Stimulated activated naive CD4-positive, alpha-beta T cell treated with Interleukin-2 at 50 U/mL for 16 hours (primary cell): ENCODE results near the gene ATP6V1C2.

ENCODE experiments used
- DNase-seq: peaks from one replicate; lab custom pipeline; 2025; lab: John Stamatoyannopoulos, UW

Gene ATP6V1C2, protein sequence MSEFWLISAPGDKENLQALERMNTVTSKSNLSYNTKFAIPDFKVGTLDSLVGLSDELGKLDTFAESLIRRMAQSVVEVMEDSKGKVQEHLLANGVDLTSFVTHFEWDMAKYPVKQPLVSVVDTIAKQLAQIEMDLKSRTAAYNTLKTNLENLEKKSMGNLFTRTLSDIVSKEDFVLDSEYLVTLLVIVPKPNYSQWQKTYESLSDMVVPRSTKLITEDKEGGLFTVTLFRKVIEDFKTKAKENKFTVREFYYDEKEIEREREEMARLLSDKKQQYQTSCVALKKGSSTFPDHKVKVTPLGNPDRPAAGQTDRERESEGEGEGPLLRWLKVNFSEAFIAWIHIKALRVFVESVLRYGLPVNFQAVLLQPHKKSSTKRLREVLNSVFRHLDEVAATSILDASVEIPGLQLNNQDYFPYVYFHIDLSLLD

DNA sequence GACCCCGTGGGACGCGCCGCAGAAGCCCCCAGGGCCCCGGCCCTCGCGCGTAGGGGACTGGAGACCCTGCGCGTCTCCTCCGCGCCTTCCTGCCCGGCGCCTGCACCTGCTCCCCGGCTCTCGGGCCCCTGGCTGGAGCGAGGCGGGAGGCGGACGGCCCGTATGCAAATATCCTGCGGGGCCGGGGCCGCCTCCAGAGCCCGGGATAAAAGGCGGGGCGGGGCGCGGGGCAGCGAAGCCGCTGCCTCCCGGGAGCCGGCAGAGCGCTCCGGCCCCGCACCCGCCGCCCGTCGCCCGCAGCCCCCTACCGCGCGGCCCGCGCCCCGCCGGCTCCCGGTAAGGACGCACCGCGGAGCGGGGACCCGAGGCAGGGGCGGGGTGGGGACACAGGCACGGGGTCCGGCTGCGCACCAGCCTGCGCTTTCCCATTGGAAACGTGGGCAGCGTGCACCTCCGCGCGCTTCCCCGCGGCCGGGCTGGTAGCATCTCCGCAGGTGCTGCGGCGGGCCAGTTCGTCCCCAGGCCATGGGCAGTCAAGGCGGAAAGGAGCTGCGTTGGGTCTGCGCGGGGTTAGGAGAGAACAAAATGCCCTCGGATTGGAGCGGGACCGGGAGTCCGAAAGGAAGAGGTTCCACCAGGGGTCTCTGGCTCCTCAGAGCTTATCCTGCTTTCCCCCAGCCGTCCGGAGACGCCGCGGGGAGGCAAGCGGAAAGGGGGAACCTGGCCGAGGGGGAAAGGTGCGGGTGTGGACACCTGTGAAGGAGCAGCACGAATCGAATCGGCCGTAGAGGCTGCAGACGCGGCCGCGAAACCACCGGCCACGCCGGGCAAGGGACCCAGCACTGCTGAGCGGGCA is at the start of gene ATP6V1C2:
Gene ATP6V1C2, plus strand, starts transcription at position 235 of the 856 bp plus-strand sequence. CDS start 1,220 bp downstream, outside the sequence.
- no peak for DNase-seq

DNA sequence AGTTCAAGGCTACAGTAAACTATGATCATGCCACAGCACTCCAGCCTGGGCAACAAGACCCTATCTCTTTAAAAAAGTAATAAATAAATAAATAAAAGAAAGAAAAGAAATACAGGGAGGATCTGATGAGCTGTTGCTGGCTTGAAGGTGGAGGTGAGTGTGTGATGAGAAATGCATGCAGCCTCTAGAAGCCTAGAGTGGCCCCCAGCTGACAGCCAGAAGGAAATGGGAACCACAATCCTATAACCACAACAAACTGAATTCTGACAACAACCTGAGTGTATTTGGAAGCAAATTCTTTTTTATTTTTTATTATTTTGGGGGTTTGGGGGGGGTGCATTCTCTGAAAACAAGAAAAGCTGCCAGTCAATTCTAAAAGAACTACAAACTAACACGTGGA is 46.3 kb upstream of the ATP6V1C2 start:
- no peak for DNase-seq

- no peak for DNase-seq
Observed at GRCh38 chr2:10678225-10678624, 43.2 kb upstream of the ATP6V1C2 start.

DNA sequence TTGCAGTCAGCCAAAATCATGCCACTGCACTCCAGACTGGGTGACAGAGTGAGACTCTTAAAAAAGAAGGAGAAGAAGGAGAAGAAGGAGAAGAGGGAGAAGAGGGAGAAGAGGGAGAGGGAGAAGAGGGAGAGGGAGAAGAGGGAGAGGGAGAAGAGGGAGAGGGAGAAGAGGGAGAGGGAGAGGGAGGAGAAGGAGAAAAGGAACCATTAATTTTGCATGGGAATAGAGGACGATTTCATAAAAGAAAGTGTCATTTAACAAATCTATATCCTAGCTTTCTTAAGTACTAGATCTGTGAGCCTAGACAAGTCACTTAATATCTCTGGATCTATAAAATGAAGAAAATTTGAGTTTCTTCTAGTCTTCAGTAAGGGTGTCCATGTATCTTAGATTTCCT is 41.2 kb upstream of the ATP6V1C2 start:
- DNase-seq, result no peak

GRCh38 chr2:10680957-10681356 is 40.5 kb upstream of the ATP6V1C2 start:
- DNase-seq, result no peak

- no peak for DNase-seq
Observed at GRCh38 chr2:10686176-10686730, 35.2 kb upstream of the ATP6V1C2 start.

- DNase-seq, result no peak
Observed at GRCh38 chr2:10688921-10689807, 32.3 kb upstream of the ATP6V1C2 start.

GRCh38 chr2:10691521-10691920 is 29.9 kb upstream of the ATP6V1C2 start:
- DNase-seq, result no peak

GRCh38 chr2:10700078-10700803 is 21.2 kb upstream of the ATP6V1C2 start:
- DNase-seq, result no peak

DNA sequence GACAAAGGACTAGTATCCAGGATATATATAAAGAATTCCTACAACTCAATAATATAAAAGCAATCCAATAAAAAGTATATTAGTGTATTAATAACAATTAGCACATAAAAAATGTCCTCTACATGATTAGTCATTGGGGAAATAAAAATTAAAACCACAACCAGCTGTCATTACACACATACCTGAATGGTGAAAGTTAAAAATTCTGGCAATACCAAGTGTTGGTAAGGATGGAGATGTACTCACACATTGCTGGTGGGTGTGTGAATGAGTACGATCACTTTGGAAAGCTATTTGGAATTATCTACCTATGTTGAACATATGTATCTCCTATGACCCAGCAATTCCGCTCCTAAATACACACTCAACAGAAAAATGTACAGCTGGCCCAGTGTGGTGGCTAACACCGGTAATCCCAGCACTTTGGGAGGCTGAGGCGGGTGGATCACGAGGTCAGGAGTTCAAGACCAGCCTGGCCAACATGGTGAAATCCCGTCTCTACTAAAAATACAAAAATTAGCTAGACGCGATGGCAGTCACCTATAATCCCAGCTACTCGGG is 17.3 kb upstream of the ATP6V1C2 start:
- DNase-seq, result no peak

DNA sequence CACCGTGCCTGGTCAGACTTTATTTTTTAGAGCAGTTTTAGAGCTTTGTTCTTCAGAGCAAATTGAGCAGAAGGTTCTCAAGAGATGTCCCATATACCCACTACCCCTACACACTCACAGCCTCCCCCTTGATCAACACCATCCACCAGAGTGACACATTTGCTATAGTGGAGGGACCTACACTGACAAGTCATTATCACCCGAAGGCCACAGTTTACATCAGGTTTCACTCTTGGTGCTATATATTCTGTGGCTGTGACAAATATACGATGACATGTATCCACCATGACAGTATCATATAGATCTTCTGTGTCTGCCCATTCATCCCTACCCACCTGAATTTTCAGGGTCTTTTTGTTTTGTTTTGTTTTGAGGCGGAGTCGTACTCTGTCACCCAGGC is 15.4 kb upstream of the ATP6V1C2 start:
- DNase-seq, result no peak

DNA sequence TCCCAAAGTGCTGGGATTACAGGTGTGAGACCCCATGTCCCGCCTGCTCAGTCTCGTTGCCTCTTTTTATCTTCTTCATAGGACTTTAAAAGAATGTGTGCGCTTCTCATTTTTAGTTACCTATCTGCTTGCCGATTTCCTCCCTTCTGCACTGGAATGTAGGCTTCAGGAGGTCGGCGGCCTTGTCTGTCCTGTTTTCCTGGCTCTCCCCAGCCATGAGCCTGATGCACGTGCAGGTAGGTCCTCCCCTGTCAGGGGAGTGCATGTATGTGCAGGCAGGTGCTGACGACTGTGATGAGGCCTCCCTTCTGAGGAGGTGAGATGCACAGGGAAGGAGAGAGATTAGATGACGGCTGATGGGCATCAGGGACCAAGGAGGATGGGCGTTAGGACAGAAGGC is 13.6 kb upstream of the ATP6V1C2 start:
- no peak for DNase-seq

GRCh38 chr2:10709290-10709939 is 12.0 kb upstream of the ATP6V1C2 start:
- no peak for DNase-seq

DNA sequence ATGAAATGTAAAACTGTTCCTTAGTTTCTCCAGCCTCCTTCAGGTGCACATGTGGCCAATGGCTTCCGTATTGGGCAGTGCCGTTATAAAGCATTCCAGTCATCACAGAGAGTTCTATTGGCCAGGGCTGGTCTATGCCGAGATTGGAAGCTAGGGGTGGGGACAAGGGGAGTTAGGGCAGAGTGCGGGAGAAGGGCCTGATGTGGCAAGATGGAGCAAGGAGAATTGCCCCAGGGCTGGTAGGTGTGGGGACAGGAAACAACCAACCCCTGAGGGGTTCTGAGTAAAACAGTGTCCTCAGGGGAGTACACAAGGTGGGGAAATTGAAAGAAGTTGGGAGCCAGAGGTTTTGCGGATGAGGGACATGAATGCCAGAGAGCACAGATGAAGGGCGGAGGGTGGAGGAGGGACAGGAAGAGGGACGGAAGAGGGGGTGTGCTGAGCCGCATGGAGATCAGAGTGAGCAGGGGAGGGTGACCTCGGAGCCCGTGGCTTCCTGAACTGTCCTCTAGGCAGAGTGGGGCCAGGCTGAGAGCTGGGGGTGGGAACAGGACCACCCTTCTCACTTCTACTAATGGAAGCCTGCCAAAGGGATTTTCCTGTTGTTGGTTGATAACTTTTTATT is 9.1 kb upstream of the ATP6V1C2 start:
- DNase-seq, result no peak

DNA sequence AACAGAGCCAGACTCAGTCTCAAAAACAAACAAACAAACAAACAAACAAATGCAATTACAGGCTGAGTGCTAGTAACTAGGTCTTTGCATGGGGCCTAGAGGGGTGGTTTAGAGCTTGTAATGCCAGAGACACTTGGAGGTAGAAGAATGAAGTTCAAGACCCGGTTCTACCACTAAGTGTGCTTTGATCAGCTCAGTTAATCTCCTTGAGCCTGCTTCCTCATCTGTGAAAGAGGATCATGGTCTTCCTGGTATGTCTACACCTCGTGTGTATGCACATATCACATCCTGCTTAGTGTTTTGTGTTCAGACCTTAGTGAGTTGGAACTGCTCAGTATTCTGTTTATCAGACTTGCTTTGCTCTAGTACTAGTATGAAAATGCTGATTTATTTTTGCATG is 4.8 kb upstream of the ATP6V1C2 start:
- no peak for DNase-seq

- no peak for DNase-seq
Observed at GRCh38 chr2:10717628-10718027, 3.8 kb upstream of the ATP6V1C2 start.

GRCh38 chr2:10720306-10720705 is 1.1 kb upstream of the ATP6V1C2 start:
- no peak for DNase-seq

- no peak for DNase-seq
Observed at GRCh38 chr2:10720947-10721395, 459 bp upstream of the ATP6V1C2 start.

DNA sequence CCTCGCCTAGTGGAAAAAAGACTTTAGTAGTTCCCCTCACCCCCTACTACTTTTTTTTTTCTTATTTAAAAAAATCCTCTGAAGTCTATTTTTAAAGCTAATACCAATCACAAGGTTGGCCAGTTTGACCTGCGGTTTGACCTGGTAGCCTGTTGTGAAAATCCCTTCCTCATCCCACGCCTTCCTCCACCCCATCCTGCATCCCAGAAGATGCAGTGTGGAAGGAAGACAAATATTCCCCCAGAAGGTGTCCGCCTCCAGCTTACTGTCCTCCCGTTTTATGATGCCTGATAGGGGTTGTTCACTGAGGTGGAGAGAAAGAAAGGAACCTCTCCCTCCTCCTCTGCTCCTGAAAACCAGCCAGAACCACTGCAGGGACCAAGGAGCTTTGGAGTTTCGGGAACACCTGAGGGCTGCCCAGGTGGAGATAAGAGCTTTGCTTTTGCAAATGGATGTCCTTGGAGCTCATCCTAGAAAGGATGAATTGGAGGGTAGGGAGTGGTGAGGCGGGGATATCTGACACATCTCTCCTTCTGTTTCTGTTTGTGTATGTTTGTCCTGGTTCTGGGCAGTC is 909 bp downstream of the ATP6V1C2 start:
- no peak for DNase-seq
